ENCODE data around the gene PCSK4.

GRCh38 chr19:1508507-1508856 is 18.3 kb upstream of the PCSK4 start:
- no peak for TF ChIP-seq POLR2A (IDR thresholded peaks at IDR 0.05)
- no peak for TF ChIP-seq CTCF (IDR thresholded peaks at IDR 0.05)

Measured in tibial nerve (tissue), 3 donors.